GM18907 (cell line): ENCODE measurements around the gene ZFHX3.

Experiments used
- ATAC-seq: cut with Tn5 transposase; IDR thresholded peaks from one replicate; pipeline ENCODE4 v1.9.1; 2021; ENCODE audit warnings: mild to moderate bottlenecking, moderate library complexity; ENCODE audit not compliant: unreplicated experiment

Gene ZFHX3

GRCh38 chr16:72911971-72912370 lies 136.0 kb downstream of the ZFHX3 start:
- ATAC-seq, result no peak

GRCh38 chr16:72910875-72911274 lies 137.1 kb downstream of the ZFHX3 start:
- ATAC-seq, result no peak

DNA sequence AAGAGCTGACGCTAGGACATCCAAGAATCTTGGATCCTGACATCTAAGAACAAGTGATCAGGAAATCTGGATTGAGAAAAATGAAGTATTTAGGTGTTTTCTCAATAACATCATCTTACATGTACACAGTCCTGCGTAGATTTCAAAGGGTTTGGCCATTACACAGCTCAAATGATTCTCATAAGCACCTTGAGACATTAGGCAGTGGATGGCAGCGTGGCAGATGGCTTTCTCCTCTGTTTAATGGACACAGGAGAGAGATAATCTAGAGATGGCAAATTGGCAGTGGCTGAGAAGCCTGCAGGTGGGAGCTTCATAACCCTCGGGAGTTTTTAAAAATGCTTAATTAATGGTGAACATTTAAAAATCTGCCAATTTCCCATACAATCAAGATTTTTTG lies 137.5 kb downstream of the ZFHX3 start:
- ATAC-seq, result no peak

- ATAC-seq, result no peak
Observed at GRCh38 chr16:72909196-72909595, 138.7 kb downstream of the ZFHX3 start.

DNA sequence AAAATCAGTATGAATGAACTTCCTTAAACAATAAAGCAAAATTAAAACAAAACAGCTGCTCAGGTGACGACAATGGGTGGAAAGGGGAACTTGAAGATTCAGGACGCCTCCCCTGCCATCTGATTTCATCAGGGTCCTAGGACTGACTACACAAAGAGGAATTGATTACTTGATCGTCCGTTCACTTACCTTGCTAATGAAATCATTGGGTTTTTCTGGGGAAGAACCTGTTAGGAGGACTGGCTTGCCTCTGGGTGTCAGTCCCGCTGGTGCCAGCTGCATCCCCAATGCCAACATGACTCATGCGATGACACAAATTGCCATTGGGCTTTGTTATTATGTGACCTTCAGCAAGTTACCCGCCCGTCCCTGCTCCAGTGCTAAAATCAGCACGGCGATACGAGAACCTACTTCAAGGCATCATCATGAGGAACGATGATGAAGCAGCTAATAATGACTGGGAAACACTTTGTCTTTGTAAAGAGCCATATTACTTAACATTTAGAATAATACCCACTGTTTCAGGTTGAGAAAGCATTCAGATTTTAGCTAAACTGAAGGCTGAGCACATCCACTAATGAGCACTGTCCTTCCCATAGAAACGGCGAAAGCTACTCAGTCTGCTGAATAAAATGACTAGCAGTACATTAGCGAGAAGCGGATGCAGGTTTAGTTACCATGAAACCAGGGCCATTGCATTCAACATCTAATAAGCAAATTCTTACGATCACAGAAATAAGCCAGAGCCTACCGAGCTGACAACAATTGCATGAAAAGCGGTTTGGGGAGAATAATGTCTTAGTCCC lies 139.4 kb downstream of the ZFHX3 start:
- no peak for ATAC-seq

DNA sequence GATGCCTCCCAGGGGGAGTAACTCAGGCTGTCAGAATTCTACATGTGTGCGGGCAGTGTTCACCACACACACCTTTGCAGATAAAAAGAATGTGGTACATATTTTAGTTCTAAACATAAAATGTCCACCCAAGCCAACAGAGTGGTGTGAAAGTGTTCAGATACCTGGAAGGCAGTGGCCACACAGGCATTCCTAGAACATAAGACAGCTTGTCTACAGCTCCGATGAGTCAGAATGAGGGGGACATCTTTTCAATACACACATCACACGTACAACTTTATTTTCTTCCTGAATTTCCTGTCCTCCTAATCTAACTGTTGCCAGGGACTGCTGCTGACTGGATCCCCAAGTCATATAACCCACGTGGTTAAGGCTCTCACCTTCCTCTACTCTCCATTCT lies 142.3 kb downstream of the ZFHX3 start:
- ATAC-seq, result no peak

DNA sequence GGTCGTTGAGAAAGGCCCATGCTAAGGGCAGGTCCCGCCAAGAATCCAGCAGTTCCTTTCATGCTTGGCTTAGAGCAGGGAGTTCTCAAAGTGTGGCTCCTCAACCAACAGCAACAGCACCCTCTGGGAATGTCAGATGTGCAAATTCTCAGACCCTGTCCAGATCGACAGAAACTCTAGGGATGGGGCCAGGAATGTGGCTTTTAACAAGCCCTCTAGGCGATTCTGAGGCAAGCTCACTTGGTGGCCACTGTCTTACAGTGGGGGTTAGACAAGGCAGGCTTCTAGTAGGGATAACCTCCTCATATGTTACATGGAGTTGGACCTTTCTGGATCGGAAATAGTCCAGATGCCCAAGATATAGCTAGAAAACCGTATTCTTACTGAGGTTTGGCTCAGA lies 144.8 kb downstream of the ZFHX3 start:
- no peak for ATAC-seq

GRCh38 chr16:72902206-72902605 lies 145.7 kb downstream of the ZFHX3 start:
- no peak for ATAC-seq

DNA sequence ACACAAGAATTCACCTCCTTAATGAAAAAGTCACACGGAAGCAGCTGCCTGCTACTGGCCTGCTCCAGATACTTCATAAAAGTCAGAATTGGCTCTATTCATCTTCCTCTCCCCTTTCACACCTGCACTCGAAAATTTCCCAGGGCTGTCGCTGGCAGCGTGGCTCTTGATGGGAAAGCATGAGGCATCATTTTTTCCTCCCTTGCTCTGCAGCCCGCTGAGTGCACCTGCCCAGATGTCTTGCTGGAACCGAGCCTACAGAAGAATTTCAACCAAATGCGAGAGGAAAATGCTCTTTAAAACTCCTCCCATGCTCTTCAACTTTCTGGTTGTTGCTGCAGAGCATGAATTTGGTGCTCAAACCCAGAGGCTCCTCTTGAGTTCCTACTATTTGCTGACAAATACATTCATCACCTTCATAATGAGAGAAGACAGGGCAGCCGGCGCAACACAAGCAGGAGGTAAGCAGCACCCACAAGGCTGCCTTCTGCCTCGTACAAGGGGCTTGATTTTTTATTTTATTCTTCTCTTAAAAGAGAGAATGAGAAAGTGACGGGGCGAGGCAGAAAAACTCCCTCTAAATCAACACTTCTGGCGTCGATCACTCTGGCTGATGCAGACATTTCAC lies 146.8 kb downstream of the ZFHX3 start:
- no peak for ATAC-seq

GRCh38 chr16:72898216-72898825 lies 149.6 kb downstream of the ZFHX3 start:
- ATAC-seq, result no peak

DNA sequence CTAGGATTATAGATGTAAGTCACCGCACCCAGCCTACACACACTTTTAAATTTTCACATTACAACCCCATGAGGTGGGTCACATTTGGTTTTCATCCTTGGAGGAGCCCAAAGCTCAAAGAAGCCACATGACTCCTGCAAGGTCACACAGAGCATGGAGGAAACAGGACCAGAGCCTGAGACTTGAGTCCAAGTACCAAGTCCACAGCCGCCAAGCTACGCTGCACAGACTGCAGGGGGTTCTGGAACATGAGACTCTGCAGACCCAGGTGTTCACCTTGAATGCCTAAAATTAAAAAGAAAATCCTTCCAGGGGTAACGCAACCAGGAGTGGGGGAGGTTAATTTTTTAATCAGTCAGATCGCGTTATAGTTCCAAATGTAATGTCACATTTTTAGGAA lies 150.2 kb downstream of the ZFHX3 start:
- ATAC-seq, result no peak

- no peak for ATAC-seq
Observed at GRCh38 chr16:72896485-72897118, 151.3 kb downstream of the ZFHX3 start.

GRCh38 chr16:72895951-72896350 lies 152.0 kb downstream of the ZFHX3 start:
- no peak for ATAC-seq

DNA sequence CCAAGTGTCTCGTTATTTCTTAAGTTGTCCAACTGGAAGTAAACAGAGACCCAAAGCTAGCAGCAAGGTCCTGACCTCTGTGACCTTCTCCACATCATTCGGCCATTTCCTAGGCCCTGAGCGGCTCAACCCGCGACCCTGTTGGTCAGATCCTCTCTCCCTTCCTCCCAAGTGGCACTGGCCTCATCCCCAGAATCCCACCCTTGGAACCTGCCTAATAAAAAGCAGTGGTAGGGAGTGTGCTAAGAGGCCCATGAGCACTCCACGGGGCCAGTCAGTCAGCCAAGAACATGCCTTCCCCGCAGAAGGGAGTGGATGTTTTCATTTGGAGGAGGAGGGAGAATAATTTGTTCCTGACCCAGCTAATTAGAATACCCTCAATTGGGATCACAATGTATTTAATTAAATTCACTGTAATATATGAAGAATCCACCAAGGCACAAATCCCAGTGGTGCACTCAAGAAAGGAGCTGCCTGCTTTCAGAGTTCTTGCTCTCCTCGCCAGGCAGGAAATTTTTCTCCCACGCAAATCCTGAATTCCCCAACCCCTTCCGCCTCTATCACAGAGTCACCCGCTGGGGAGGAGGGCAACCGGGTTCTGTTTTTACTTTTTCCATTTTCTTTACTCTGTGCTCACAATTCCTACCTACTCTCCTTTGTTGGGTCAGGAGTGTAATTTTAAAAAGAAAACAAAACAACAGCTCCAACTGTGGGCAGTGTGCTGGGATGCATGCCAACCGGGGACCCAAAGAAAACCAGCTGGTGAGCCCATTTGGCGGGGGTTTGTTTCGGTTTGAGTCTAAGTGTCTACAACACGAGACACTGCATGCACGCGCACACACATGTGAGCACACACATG lies 153.4 kb downstream of the ZFHX3 start:
- no peak for ATAC-seq

GRCh38 chr16:72891291-72892227 lies 156.4 kb downstream of the ZFHX3 start:
- no peak for ATAC-seq

- ATAC-seq, result no peak
Observed at GRCh38 chr16:72890587-72890986, 157.3 kb downstream of the ZFHX3 start.

DNA sequence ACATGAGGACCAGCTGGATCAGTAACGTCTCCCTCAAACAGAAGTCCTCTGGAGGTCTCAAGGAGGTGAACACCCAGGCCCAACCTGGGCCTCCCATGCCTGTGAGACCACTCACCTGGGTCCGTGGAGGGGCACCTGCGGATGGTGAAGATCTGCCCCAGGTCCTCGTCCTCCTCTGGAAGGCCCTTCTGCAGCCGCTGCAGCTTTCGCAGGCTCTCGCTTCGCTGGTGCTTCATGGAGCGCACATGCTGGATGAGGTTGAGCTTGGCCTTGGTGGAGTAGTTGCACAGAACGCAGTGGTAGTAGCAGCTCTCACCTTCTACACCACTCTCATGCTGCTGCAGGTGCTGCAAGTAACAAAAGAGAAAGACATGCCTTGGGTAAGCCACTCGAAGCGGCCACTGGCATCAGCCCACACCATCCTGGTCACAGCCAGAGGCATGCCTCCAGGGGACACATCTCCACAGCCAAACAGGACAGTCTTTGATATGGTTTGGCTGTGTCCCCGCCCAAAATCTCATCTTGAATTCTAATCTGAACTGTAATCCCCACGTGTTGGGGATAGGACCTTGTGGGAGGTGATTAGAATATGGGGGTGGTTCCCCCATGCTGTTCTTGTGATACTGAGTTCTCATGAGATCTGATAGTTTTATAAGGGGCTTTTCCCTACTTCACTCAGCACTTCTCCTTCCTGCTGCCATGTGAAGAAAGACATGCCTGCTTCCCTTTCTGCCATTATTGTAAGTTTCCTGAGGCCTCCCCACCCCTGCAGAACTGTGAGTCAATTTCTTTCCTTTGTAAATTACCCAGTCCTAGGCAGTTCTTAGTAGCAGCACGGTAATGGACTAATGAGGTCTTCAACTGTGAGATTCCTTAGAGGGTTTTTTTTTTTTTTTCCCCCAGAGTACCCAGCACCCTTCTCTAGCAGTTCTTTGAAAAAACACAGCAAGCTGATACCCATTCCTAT lies 158.0 kb downstream of the ZFHX3 start:
- no peak for ATAC-seq

GRCh38 chr16:72887537-72887936 lies 160.4 kb downstream of the ZFHX3 start:
- no peak for ATAC-seq
